B cell (primary cell): Measurements from ENCODE around the gene DACH2. TPM values are rescaled to one million over a fixed set of nuclear protein-coding genes. Genes with fewer than 3 reads are reported as not detected.

Experiments used
- ATAC-seq: fragments of 200-7000 bp; cut with Tn5 transposase; one replicate; pipeline ENCODE4 v1.10.0; 2021; ENCODE audit warnings: low read depth, mild to moderate bottlenecking, moderate number of reproducible peaks, moderate library complexity
- CTCF ChIA-PET: fragments of 350-600 bp; sonication (Branson Sonifier 250); formaldehyde crosslinking; loops from one replicate; lab custom pipeline; 2021; ENCODE audit warnings: antibody characterized with exemption, inconsistent platforms; lab: Charles Lee
- POLR2A ChIA-PET: fragments of 350-600 bp; sonication (Branson Sonifier 250); formaldehyde crosslinking; loops from one replicate; lab custom pipeline; 2021; ENCODE audit warnings: antibody characterized with exemption; lab: Charles Lee
- DNase-seq: peaks from one replicate; pipeline ENCODE4 v3.0.0; 2013
- H2AFZ ChIP-seq: 2 replicates; pipeline ENCODE4 v1.6.1; 2012; ENCODE audit warnings: mild to moderate bottlenecking, low read depth, low read length; ENCODE audit not compliant: insufficient read depth, poor library complexity, severe bottlenecking
- H3K27ac ChIP-seq, 2 donors: 1 replicate in 1 of 2; 2 replicates in 1 of 2; pipeline ENCODE4 v1.5.1; 2012 to 2013; ENCODE audit warnings: low read length in 2 of 2, mild to moderate bottlenecking in 2 of 2, moderate library complexity in 1 of 2
- H3K27me3 ChIP-seq, 4 experiments: fragments of 200-600 bp in 1 of 4; sonication (generic) in 1 of 4; replicated peaks in 1 of 4; 1 replicate in 2 of 4; 2 replicates in 2 of 4; pipeline versions ENCODE4 v1.6.1 to v1.7.0; 2013 to 2016; ENCODE audit warnings: low read length in 3 of 4, mild to moderate bottlenecking in 2 of 4, mixed read lengths in 1 of 4, moderate library complexity in 1 of 4; ENCODE audit not compliant: insufficient read depth in 4 of 4, control insufficient read depth in 3 of 4; ENCODE audit errors: control extremely low read depth in 1 of 4
- H3K36me3 ChIP-seq, 2 experiments: replicated peaks in 1 of 2; 1 replicate in 1 of 2; 2 replicates in 1 of 2; pipeline versions ENCODE4 v1.6.1 to v1.7.1; 2013; ENCODE audit warnings: low read length in 1 of 2; ENCODE audit not compliant: insufficient read depth in 2 of 2, control insufficient read depth in 1 of 2; ENCODE audit errors: control extremely low read depth in 1 of 2, extremely low read depth in 1 of 2
- H3K4me1 ChIP-seq, 2 donors: fragments of 200-600 bp in 1 of 2; sonication (generic) in 1 of 2; 1 replicate in 1 of 2; 2 replicates in 1 of 2; pipeline versions ENCODE4 v1.5.1 to v1.6.1; 2013 to 2017; ENCODE audit warnings: low read length in 2 of 2; ENCODE audit not compliant: control insufficient read depth in 2 of 2, insufficient read depth in 2 of 2
- H3K4me2 ChIP-seq: replicated peaks from 2 replicates; pipeline ENCODE3; 2012; ENCODE audit warnings: mild to moderate bottlenecking, low read depth, low read length; ENCODE audit not compliant: poor library complexity, severe bottlenecking
- H3K4me3 ChIP-seq, 5 experiments: fragments of 200-600 bp in 1 of 5; sonication (generic) in 1 of 5; 1 replicate in 3 of 5; 2 replicates in 2 of 5; pipeline versions ENCODE4 v1.5.1 to v1.7.0; 2011 to 2016; ENCODE audit warnings: low read length in 4 of 5, mild to moderate bottlenecking in 4 of 5, low read depth in 2 of 5, control low read depth in 1 of 5, moderate library complexity in 1 of 5; ENCODE audit not compliant: insufficient read depth in 1 of 5; ENCODE audit errors: control extremely low read depth in 1 of 5, extremely low read depth in 1 of 5
- H3K79me2 ChIP-seq: fragments of 200-600 bp; sonication (generic); one replicate; pipeline ENCODE4 v1.6.0; 2016; ENCODE audit warnings: low read length; ENCODE audit not compliant: control insufficient read depth, insufficient read depth
- H3K9ac ChIP-seq: fragments of 200-600 bp; sonication (generic); 2 replicates; pipeline ENCODE4 v1.6.1; 2017; ENCODE audit warnings: mild to moderate bottlenecking, low read length, moderate library complexity
- H3K9me3 ChIP-seq, 3 donors: one replicate each; pipeline versions ENCODE4 v1.6.1 to v1.7.1; 2013; ENCODE audit warnings: low read length in 2 of 3; ENCODE audit not compliant: control insufficient read depth in 2 of 3, insufficient read depth in 1 of 3; ENCODE audit errors: control extremely low read depth in 1 of 3
- H4K20me1 ChIP-seq: 2 replicates; pipeline ENCODE4 v1.6.0; 2012; ENCODE audit warnings: mild to moderate bottlenecking, low read length; ENCODE audit not compliant: insufficient read depth, control insufficient read depth, poor library complexity, severe bottlenecking
- H3K27ac Mint-ChIP-seq: one replicate; pipeline ENCODE4 v1.8.0; 2021; ENCODE audit warnings: mixed read lengths
- H3K27me3 Mint-ChIP-seq: one replicate; pipeline ENCODE4 v1.8.0; 2021; ENCODE audit warnings: mixed read lengths
- H3K4me1 Mint-ChIP-seq: one replicate; pipeline ENCODE4 v1.8.0; 2021; ENCODE audit warnings: mixed read lengths
- H3K4me3 Mint-ChIP-seq: one replicate; pipeline ENCODE4 v1.8.0; 2021; ENCODE audit warnings: mixed read lengths
- H3K9me3 Mint-ChIP-seq: one replicate; pipeline ENCODE4 v1.8.0; 2022; ENCODE audit warnings: mixed read lengths; ENCODE audit not compliant: insufficient read depth
- CTCF ChIP-seq: fragments of 200-600 bp; IDR thresholded peaks from one replicate; pipeline ENCODE4 v1.8.0; 2022; ENCODE audit warnings: antibody characterized with exemption, mild to moderate bottlenecking
- EZH2 ChIP-seq: IDR thresholded peaks from 2 replicates; pipeline ENCODE4 v1.6.1; 2012; ENCODE audit warnings: borderline replicate concordance, low read depth, mild to moderate bottlenecking, moderate library complexity, low read length; ENCODE audit not compliant: insufficient read depth, poor library complexity, severe bottlenecking
- WGBS: methylation state at CpG from one replicate; pipeline ENCODE4 v1.1.5; 2013; ENCODE audit warnings: missing lambda C conversion rate; ENCODE audit not compliant: insufficient coverage; 5-methylcytosine and 5-hydroxymethylcytosine counted together
- intact Hi-C: fragments of 100-400 bp; cut with micrococcal nuclease; formaldehyde crosslinking; loops from one replicate; pipeline ENCODE4 v1.10.0; 2022
- polyA plus RNA-seq: library from polyadenylated mRNA; depleted of rRNA; stranded (reverse); fragments of >200 nt; gene quantifications from 2 replicates; pipeline ENCODE4 v1.2.3, GENCODE V29; 2012
- total RNA-seq, 2 donors: library from RNA; stranded (reverse); fragments of 120-200 nt in 1 of 2; gene quantifications; 1 replicate in 1 of 2; 2 replicates in 1 of 2; pipeline versions ENCODE4 v1.2.3 to v1.2.4, GENCODE V29; 2013 to 2022

Gene DACH2
- total and polyA plus RNA-seq, 2 donors (not counting 1 experiment from before 2014, with no cell fraction given) = 0.07 TPM; not detected in 1

- Histone ChIP-seq H3K27me3 (no peaks in the 10 kb centered on the region), H3K79me2 (no peaks in the 10 kb centered on the region), H2AFZ (no peak overlapping the region), H3K9ac (no peak overlapping the region), H3K4me3 (no peak overlapping the region), H3K4me1 (no peaks in the 10 kb centered on the region), H3K36me3 (no peaks in the 10 kb centered on the region), H3K27ac (no peak overlapping the region), H3K4me2 (no peak overlapping the region), H4K20me1 (no peaks in the 10 kb centered on the region), H3K9me3 (no peaks in the 10 kb centered on the region)
- DNase-seq (no peak), ATAC-seq (no peak)
- H3K27me3 Mint-ChIP-seq = no peaks in the 10 kb centered on the region
- H3K4me1 Mint-ChIP-seq = no peaks in the 10 kb centered on the region
- intact Hi-C loops = no loop called here
- no peak overlapping the region for H3K27ac Mint-ChIP-seq
- H3K4me3 Mint-ChIP-seq = no peak overlapping the region
- no CpG with 5 or more reads among the region's 3 CpGs for WGBS
- TF ChIP-seq CTCF (no peak), EZH2 (no peak)
- H3K9me3 Mint-ChIP-seq = no peaks in the 10 kb centered on the region
- ChIA-PET POLR2A (no interaction called here), CTCF (no interaction called here)
Measured at GRCh38 chrX:86460760-86461159, 312.5 kb downstream of the DACH2 start.

GRCh38 chrX:86504297-86504696 is 356.0 kb downstream of the DACH2 start:
- WGBS = no CpG with 5 or more reads among the region's 1 CpG
- Histone ChIP-seq H3K4me2 (no peak overlapping the region), H3K27me3 (no peaks in the 10 kb centered on the region), H3K4me1 (no peaks in the 10 kb centered on the region), H3K4me3 (no peak overlapping the region), H3K9me3 (no peaks in the 10 kb centered on the region), H2AFZ (no peak overlapping the region), H4K20me1 (no peaks in the 10 kb centered on the region), H3K9ac (no peak overlapping the region), H3K79me2 (no peaks in the 10 kb centered on the region), H3K36me3 (no peaks in the 10 kb centered on the region), H3K27ac (no peak overlapping the region)
- H3K4me1 Mint-ChIP-seq = no peaks in the 10 kb centered on the region
- intact Hi-C loops = no loop called here
- H3K4me3 Mint-ChIP-seq = no peak overlapping the region
- H3K9me3 Mint-ChIP-seq = no peaks in the 10 kb centered on the region
- DNase-seq = no peak
- H3K27me3 Mint-ChIP-seq = no peaks in the 10 kb centered on the region
- no peak for ATAC-seq
- H3K27ac Mint-ChIP-seq = no peak overlapping the region
- no peak for TF ChIP-seq CTCF
- no peak for TF ChIP-seq EZH2
- POLR2A ChIA-PET = no interaction called here
- CTCF ChIA-PET = no interaction called here
